NCI-H345 (cell line): ENCODE data around the gene THSD7B.

ENCODE experiments used
- DNase-seq: peaks from one replicate; lab custom pipeline; 2025; lab: John Stamatoyannopoulos, UW

Gene THSD7B

DNA sequence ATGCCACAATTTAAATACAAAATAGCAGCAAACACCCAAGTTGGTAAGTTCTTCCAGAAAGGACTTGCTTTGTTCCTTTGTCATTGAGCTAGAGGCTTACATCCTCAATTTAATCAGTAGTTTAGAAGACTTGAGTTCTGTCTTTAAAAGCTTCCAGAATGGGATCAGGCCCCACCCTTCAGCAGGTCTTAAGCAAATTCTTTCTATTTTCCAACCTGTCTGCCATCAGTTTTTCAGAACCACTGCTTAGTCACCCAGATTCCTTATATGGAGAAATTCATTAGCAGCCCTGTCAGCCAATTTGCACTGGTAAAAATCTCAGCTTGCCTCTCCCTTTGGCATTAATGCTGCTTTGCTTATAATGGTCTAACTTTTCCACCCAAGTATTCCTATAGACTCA lies 935.3 kb downstream of the THSD7B start:
- no peak for DNase-seq

DNA sequence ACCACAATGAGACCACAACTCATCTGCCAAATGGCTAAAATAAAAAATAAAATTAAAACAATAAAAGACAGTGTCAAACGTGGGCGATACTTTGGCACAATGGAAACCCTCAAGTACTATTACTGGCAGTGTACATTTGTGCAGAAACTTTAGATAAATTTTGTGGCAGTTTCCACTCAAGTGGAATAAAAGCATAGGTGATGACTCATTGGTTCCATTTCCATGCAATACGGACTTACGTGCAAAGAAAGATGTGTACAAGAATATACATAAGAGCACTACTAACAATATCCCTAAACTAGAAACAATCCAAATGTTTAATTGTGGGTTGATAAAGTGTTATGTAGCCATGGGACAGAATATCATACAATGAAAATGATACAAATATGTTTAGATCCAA lies 940.0 kb downstream of the THSD7B start:
- DNase-seq = no peak

DNA sequence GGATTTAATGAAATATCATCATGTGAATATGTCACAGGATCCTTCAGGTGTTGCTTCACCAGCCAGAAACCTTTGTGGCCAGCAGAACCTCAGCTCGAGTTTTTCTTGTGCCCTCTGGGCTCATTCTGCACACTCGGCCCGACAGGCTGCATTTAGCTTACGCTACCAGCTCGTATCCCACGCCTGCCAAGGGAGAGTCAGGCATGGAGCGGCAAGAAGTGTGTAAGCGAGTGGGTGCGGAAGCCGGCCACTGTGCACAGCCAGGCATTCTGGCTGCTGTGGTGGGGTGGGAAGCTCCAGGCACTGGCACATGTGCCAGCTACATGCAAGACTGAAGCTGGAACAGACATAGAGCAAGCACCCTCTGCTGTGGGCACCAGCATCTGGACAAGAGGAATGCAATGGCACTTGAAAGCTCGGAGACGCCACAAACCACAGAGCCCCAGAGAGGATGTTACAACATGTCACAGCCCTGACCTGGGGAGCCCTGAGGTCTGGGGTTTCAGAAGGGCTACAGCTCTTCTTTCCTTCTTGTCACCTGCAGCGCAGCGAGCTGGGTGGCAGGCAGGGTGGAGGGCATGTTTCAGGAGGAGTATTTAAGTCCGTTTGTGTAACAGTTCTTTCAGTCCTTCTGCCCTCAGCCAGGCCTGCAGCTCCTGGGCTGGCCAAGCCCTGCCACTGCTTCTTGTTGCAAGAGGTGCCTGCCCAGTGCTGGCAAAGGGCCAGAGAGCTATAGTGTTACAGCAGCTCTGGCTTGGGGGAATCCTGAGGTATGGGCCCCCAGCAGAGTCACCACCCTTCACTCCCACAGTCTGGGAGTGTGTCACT lies 941.7 kb downstream of the THSD7B start:
- no peak for DNase-seq

DNA sequence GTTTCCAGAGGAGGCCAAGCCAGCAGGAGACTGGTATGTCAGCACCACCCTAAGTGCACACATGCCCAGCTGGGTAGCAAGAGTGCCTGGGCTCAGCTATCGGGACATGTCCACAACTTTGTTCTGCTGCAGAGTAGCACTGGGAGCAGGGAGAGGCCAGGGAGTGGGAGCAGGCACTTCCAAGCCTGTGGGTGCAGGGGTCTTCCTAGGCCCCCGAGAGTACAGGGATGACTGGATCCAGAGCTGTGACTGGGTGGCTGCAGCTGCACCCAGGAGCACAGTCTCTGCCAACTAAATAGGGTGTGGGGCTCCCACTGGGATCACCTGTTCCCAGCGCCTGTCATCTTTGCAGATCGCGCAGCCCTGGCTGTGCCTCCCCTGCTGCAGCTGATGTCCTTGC lies 943.0 kb downstream of the THSD7B start:
- DNase-seq = no peak

DNA sequence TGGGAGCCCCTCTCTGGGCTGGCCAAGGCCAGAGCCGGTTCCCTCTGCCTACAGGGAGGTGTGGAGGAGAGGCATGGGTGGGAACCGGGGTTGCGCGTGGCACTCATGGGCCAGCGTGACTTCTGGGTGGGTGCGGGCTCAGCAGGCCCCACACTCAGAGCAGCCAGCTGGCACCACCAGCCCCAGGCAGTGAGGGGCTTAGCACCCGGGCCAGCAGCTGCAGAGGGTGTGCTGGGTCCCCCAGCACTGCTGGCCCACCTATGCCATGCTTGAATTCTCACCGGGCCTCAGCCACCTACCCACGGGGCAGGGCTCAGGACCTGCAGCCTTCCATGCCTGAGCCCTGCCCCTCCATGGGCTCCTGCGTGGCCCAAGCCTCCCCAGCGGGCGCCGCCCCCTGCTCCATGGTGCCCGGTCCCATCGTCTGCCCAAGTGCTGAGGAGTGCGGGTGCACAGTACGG lies 950.4 kb downstream of the THSD7B start:
- DNase-seq = no peak

DNA sequence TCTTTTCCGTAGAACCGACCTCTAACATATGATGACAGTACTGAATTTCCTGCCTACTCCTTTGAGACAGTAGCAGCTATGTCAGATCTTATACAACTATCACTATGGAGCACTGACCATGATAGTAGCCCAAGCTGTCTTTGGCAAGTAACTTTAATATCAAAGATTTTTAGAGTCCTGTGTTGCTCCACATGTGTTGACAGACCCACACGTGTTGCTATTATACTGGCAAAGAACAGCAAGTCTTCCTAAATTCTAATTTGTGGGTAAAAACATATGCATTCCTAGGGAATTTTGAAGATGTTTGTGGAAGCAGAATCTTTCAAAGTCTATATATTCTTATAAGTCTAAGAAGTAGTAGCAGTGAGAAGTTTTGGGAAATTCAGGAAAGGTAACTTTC lies 953.4 kb downstream of the THSD7B start:
- no peak for DNase-seq

DNA sequence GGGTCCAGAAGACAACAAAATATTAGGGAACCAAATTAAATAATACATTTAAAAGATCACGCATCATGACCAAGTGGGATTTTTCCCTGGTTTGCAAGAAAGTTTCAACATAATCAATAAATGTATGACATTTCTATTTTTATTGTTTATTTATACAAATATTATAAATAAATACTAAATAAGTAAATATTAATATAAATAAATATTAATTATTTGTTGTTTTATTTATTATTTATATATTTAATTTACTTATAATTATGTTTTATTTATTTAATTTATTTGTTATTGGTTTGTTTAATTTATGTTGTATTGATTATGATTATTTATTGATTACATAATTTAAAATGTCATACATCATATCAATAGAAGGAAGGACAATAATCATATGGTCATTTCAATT lies 956.4 kb downstream of the THSD7B start:
- DNase-seq = no peak

DNA sequence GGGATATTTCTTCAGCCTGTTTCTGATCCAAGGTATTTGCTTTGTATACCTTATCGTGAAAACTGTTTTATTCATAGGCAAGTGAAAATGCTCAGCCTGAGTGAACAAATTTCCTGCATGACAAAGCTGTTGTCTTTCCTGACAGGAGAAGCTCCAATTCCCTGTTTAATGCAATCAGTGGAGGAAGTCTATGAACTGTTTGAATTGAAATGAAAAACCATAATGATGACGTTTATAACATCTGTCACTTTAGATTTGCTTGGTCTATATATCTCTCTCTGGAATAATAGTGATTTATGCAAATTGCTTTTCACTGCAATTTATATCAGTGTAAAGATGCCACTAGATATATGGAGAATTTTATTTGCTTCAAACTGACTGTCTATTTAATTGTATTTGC lies 959.6 kb downstream of the THSD7B start:
- no peak for DNase-seq
